GM18526 (cell line): ENCODE data around the gene C16orf74.

ENCODE experiments used
- POLR2A ChIP-seq: IDR thresholded peaks from 3 replicates; pipeline ENCODE4 v1.6.1; 2011; ENCODE audit not compliant: insufficient read length; ENCODE audit errors: extremely low read depth

Gene C16orf74

GRCh38 chr16:85706449-85707034, 44.4 kb downstream of the C16orf74 start:
- TF ChIP-seq POLR2A = no peak

- no peak for TF ChIP-seq POLR2A
Observed at GRCh38 chr16:85704900-85705846, 45.7 kb downstream of the C16orf74 start.

DNA sequence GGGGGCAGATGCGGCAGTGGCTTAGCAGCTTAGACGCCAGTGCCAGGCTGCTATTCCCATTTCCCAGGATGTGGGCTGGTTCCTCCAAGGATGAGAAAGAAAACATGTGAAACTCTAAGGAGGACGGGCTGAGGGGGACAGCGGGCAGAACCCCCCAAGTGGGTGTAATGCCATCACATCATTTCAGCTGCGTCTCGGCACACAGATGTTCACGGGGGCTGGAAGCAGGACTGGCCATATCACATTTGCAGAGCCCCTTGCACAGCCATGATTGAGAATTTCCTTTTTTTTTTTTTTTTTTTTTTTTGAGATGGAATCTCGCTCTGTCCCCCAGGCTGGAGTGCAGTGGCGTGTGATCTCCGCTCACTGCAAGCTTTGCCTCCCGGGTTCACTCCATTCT, 46.9 kb downstream of the C16orf74 start:
- TF ChIP-seq POLR2A = no peak

- no peak for TF ChIP-seq POLR2A
Observed at GRCh38 chr16:85699628-85700027, 51.3 kb downstream of the C16orf74 start.

DNA sequence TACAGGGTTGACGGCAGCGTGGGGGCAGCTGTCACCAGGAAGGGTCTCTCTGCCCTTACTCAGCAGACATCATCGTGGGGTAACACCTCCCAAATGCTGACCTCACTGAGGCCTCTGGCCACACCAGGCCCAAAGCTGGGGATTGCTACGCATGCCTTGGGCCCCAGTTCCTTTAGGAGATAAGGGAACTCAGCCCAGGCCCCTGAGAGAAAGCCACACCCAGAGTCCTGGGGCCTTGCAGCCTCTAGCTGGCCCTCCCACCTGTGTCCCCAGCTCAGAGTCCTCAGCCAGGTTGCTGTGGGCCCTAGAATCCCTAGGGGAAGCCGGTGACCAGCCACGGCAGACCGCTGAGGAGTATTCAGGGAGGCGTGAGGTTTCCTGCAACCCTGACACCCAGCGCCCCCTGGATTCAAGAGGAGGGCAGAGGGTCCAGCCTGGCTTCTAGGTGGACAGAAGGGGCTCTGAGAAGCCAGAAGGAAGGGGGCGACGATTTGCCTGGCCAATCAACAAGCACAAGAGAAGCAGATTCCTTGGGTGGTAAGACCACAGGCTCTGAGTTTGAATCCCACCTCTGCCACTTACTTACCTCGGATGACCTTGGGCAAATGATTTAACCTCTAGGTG, 51.8 kb downstream of the C16orf74 start:
- no peak for TF ChIP-seq POLR2A

DNA sequence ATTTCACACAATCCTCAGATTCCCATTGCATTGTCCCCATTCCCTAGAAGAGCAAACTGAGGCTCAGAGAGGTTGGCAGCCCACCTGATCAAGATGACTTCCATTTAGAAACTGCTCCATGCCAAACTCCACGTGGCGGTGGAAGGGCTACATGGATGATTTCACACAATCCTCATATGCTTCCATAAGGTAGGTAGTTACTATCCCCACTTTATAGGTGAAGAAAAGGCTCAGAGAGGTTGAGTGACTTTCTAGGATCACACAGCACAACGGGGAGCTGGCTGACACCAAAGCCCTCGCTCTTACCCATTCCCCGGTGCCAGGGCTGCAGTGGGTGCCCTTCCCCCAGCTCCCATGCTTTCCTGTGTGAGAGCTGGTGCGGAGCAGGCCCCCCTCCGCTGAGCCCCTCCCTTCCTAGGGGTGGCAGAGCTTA, 52.4 kb downstream of the C16orf74 start:
- no peak for TF ChIP-seq POLR2A

GRCh38 chr16:85697431-85697830, 53.5 kb downstream of the C16orf74 start:
- no peak for TF ChIP-seq POLR2A

- no peak for TF ChIP-seq POLR2A
Observed at GRCh38 chr16:85696781-85697180, 54.1 kb downstream of the C16orf74 start.

- TF ChIP-seq POLR2A = no peak
Observed at GRCh38 chr16:85695196-85696128, 55.4 kb downstream of the C16orf74 start.

DNA sequence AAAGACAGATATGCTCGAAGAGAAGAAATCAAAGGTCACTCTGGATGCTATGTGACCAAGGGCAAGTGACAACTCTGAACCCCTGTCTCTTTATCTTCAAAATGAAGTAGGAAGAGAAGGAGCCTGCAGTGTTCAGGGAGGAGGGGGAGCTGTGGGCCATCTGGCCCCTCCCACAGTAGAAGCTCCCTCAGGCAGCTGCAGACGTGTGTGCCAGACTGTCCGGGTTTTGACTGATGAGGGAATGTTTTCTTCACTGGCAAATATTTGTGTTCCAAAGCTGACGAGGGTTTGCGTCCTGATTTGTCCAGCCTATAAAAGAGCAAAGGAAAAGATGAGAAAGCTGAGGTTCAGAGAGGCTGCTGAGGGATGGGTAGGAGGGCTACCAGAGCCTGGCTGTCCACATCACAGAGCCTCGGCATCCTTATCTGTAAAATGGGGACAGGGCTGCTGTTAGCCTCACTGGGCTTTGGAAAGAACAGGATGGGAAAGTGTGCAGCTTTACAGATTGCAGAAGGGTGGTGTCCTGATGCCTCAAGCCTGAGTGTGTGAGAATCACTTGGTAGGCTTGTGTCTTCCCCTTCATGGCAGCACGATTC, 60.3 kb downstream of the C16orf74 start:
- TF ChIP-seq POLR2A = no peak

GRCh38 chr16:85689950-85690320, 61.0 kb downstream of the C16orf74 start:
- no peak for TF ChIP-seq POLR2A

DNA sequence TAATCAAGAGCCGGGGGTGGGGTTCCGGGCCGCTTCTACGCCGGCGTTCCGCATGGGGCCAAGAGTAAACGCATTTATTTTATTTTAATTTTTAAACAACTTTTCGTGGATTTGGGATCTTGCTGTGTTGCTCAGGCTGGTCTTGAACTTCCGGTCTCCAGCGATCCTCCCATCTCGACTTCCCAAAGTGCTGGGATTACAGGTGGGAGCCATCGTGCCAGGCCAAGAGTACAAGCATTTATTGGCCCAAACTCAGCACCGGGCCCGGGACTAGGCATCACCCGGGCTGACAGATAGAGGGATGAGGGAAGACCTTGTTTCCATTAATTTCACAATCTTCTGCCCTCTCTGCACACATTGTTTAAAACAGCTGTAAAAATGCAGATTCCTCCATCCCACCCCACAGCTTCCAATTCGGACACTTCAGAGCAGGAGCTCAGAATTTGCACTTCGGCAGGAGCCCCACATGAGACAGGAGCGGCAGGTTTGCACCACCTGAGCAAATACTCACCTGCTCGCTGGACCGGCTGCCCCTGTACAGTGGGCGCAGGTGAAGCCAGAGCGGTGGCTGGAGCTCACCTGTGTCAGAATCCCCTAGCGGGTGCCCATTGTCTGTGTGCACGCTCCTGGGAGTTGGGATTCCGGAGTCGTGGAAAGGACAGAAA, 61.5 kb downstream of the C16orf74 start:
- no peak for TF ChIP-seq POLR2A

DNA sequence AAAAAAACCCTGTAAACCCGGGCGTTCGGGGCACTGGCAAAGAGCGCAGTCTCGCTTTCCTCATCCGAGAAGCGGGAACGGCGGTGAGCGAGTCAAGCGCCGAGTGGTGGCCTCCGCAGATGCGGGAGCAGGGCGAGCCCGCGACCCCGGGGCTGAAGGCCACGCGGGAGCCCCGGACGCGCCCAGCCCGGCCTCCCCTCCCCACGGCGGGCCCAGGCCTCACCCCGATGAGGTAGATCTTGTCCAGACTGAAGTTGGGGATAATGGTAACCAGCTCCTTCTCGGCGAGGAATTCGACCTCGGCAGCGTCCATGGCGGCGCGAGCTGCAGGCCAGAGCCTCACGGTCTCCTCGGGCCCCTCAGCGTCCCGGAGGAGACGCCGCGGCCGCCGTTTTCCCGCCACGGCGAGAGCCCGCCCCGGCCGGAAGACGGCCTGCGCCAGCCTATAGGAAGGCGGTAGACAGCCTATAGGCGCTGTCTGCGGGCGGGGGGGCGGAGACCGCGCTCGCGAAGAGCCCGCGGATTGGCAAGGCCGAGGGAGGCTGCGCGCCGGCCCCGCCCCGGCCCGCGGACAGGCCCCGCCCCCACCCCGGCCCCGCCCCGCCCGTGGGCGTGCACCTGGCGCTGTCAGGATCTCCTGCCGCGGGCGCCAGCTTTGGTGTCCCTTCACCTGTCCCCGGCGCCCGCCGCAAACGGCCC, 62.2 kb downstream of the C16orf74 start, which contains the start of gene GINS2:
Gene GINS2, minus strand, starts transcription at position 369 of the 699 bp plus-strand sequence. Its CDS starts 56 bp downstream, at position 313.
- TF ChIP-seq POLR2A = peak; percentile 59
